Measurements from ENCODE around the gene BAG3.
"Not testable (repeated sequence)": the region's sequence is repeated elsewhere in the genome, so short reads cannot be mapped to it uniquely, and the experiment has no call there.

The BAG3 gene

DNA sequence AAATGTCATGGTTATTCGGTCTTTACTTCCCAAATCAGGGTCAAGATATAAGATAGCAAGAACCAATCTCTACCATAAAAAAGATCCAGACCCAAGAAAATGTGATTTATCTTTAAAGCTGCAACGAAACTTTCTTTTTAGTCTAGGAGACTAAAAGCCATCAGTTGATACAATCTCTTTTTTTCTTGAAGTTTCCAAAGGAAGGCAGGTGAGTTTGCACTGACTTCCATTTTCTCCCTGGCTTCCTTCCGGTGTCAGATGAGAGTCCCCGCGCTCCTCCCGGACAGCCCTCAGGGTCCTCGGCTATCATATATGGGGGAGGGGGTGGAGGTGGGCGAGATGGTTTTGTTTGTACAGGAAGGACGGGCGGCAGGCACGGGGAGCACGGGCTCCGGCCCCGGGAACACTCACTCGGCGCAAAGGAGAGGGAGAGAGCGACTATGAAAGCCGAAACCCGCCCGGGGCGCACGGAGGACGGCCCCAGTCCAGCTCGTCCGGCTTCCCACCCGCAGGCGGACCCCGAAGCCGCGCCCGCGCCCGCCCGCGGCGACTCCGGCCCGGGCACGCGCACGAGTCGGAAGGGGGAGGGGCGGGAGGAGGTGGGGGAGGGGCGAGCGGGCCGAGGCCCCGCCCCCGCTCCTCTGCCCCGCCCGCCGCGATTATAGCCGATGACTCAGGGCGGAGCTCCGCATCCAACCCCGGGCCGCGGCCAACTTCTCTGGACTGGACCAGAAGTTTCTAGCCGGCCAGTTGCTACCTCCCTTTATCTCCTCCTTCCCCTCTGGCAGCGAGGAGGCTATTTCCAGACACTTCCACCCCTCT, at the start of gene BAG3:
Gene BAG3 (plus strand): TSS at position 689 of the 822 bp plus-strand sequence. CDS start 296 bp downstream, outside the sequence.
- peak; percentile 93 for DNase-seq

DNA sequence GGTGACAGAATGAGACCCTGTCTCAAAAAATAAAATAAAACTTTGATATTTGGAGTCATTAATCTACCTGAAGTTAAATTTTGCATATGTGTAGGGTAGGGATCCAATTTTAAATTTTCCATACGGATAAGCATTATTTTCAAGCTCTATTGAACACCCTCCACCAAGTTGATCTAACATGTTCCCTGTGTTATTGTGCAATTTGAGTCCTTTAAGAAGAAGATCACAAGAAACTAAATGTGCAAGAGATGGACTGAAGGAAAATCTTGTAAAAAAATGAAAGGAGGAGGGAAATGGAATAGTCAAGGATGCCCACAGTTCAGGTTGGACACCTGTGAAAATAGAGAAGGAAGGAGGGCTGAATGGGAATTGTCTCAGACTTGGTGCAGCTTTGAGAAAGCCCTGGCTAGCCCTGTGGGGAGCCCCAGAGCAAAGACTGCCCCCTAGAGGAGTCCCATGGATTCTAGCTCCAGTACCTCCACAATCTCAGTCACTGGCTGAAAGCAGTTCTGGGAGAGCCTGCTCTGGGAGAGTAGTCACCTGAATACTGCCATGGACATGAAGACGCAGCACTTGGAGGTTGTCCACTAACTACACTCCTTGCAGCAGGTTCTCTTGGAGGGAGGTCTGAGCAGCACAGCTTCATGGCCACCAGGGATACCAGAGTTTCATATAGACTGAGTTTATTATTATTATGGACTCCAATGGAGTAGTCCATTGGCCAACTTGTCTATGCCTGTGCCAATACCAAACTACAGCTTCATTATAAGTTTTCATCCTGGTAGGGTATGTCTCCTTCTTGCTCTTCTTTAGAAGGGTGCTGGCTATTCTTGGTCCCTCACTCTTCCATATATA, 48.7 kb upstream of the BAG3 start:
- DNase-seq = peak; percentile 54

DNA sequence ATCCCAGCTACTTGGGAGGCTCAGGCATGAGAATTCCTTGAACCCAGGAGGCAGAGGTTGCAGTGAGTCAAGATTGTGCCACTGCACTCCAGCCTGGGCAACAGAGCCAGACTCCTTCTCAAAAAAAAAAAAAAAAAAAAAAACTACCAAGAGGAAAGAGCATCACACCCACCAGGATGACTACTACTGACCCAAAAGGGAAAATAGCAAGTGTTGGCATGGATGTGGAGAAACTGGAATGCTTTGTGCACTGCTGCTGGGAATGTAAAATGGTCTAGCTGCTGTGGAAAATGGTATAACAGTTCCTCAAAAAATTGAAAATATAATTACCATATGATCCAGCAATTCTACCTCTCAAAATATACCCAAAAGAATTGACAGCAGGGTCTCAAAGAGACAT, 46.7 kb upstream of the BAG3 start:
- DNase-seq = no peak

DNA sequence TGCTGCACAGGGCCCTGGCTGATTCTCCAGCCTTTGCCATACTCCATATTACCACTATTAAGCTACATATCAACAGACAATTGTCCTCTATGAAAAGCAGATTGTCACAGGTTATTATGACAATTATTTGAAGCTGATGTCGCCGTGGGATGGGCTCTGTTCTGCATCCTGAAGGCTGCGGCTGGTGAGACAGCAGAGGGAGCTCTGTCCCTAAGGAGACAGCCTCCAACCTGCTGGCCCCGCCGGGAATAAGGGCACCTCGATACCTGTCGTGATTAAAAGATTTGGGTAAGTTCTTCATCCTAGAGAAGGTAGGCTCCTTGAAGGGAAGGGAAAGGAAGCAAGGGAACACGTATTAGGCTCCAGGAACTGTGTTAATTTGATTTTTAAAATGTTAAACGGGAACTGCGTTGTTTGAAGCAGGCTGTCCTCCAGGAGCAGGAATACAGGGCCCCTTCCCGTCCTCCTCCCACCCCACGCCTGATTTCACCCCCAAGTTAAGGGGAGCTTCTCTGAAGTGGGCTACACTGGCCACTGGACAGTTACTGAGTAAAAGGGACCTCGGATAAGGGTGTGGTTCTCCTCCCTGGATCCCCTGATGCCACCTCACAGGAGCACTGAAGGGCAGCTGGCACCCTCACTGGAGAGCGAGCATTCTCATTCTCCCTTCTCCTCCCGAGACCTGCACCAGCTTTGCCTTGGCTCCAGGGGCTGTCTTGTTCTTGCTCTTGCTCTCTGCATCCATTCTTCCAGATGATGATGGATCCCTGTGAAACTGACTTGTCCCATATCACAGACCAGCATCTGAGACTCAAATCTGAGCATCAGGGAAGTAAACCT, 42.6 kb upstream of the BAG3 start:
- DNase-seq = peak; percentile 42

DNA sequence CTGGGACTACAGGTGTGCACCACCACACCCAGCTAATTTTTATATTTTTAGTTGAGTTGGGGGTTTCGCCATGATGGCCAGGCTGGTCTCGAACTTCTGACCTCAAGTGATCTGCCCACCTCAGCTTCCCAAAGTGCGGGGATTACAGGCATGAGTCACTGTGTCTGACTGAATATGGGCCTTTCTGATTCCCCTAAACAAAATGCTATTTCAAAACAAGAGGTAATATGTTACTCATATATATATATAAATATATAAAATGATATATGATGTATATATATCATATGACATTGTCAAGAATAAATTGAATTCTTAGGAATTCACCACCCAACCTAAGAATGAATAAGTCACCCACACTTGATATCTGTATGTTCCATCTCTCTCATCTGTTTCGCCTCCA, 41.7 kb upstream of the BAG3 start:
- no peak for DNase-seq

DNA sequence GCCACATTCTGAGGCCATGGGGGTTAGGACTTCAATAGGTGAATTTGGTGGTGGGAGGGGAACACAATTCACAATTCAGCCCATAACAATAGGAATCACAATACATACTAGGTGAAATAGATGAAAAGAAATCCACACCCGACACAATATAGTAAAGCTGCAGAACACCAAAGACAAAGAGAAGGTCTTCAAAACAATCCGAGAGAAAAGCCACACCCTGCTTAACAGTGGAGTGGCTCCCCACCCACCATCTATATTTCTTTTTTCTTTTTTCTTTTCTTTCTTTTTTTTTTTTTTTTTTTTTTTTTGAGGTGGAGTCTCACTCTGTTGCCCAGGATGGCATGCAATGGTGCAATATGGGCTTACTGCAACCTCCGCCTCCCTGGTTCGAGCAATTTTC, 39.7 kb upstream of the BAG3 start:
- DNase-seq = no peak

DNA sequence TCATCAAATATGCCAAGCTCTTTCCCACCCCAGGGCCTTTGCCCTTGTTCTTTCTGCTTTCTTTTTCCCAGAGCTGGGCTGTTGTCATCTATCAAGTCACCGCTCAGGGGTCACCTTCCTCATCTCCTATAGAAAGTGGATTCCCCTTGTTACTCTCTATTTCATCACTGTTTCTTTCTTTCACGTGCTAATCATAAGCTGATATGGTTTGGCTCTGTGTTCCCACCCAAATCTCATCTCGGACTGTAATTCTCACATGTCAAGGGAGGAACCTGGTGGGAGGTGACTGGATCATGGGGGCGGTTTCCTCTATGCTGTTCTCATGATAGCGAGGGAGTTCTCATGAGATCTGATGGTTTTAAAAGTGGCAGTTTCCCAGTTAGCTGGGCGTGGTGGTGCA, 37.4 kb upstream of the BAG3 start:
- DNase-seq = peak; percentile 83

DNA sequence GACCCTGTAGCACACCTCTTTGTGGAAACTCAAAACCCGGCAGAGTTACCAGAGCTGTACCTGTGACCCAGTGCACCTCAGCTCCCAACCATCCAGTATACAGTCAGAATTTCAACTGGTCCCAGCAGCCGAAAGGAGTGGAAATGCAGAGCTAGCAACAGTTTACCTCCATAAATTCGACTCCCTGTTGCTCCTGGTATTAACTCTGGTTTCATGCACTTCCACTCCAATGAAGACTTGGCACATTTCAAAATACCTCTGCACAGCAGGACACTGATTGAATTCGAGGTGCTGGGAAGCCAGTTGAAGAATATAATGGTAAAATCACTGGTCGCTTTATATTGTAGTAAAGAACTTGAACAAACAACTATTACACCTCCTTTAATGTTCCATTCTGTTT, 36.5 kb upstream of the BAG3 start:
- no peak for DNase-seq

DNA sequence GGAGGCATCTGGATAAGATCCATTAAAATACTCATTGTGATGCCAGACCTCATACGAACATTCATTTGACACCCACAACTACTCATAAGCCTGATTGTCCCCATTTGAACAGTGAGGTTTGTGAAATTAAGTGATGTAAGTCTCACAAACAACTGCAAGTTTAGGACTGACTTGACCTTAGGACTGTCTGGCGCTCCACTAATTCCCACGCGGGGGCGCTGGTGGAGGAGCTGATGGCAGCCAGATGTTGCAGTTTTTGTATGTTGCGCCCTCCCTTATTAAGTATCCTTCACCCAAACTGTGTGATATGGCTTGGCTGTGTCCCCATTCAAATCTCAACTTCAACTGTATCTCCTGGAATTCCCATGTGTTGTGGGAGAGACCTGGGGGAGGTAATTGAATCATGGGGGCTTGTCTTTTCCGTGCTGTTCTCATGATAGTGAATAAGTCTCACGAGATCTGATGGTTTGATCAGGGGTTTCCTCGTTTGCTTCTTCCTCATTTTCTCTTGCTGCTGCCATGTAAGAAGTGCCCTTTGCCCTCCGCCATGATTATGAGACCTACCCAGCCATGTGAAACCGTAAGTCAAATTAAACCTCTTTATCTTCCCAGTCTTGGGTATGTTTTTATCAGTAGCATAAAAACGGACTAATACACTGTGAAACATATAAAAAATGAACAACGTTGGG, 34.2 kb upstream of the BAG3 start:
- DNase-seq = peak; percentile 70

DNA sequence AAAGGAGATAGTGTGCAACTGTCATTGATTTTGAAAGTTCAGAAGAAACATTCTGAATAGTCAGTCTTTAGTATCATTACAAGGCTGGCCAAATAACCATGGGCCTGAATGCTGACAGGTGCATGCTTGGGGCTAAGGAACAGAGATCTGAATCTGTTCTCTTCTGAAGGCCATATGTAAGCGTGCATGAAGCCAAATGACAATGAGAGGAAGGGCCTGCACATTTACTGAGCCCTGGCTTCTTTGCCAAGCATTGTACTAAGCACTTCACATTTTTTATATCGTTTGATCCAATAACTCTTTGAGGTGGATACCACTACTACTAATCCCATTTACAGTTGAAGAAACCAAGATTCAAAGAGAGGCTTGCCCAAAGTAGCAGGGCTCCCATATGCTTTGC, 32.0 kb upstream of the BAG3 start:
- no peak for DNase-seq

DNA sequence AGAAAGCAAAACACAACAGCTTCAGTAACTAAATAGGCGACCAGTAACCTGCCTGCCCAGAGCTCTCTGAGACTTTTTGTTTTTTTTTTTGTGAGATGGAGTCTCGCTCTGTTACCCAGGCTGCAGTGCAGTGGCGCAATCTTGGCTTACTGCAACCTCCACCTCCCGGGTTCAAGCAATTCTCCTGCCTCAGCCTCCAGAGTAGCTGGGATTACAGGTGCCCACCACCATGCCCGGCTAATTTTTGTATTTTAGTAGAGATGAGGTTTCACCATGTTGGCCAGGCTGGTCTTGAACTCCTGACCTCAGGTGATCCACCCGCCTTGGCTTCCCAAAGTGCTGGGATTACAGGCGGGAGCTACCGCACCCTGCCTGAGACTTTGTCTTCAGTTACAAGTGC, 31.4 kb upstream of the BAG3 start:
- DNase-seq = not testable (repeated sequence)

DNA sequence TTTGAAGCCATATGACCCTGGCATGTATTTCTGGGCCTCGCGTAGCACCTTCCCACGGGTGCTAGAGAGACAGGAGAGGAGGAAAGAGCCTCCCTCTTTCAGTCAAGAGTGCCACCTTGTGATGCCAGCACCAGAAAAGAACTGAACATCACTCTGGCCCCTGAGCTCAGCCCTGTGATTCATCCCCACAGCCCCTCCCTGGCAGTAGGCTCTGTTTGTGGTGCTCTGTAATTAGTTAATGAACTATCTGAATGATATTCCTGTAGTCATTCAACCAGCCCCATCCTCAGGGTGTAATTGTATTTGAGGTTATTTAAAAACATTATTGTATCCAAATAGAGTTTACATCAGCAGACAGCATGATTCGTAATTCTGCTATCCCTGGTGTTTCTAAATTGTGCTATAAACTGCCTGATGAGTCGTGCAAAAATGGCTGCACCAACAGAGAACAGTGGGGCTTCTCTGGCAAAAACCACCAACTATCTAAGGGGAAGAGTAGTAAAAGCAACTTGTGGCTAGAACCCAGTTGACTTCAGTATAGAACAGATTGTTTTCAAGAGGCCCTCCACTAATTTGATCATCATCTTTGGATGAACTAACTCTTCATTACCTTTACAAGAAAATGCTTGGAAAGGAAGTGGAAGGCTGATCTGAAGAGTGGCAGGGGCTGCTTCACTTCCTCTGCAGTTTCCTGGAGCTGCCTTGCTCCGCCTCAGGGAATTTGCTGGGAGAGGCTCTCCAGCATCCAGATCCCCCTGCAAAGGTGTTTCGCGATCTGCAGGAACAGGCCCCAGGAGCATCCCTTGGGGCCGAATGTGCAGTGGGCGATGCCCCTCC, 30.7 kb upstream of the BAG3 start:
- DNase-seq = peak; percentile 25

DNA sequence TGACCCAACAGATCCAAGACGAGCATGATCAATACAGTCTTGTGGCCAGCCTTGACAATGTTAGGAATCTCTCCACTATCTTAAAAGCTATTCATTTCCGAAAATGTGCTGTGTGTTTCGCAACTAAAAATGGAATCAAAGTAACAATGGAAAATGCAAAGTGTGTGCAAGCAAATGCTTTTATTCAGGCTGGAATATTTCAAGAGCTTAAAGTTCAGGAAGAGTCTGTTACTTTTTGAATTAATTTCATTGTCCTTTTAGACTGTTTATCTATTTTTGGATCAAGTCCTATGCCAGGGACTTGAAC, 30.1 kb upstream of the BAG3 start:
- DNase-seq = no peak

DNA sequence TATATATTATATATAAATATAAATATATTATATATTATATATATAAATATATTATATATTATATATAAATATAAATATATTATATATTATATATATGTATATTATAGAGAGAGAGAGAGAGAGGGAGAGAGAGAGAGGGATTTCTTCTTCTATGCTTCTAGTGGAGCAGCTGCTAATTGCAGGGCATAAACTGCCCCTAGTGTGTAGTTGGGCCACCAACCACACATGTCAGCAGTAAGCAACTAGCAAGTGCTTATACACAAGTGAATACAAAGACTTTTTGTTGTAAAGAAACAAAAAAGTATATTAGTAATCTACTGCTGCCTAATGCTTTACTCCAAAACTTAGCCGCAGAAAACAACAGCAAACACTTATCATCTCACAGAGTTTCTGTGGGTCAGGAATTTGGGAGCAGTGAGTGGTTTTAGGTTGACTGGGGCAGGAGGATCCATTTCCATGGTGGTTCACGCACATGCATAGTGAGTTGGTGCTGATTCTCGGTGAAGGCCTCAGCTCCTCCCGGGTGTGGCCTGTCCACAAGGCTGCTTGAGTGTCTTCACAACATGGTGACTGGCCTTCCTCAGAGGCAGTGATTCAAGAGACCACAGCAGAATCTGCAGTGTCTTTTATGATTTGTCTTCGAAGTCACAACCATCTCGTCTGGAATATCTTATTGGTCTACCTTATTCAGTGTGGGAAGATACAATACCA, 25.5 kb upstream of the BAG3 start:
- DNase-seq = no peak

DNA sequence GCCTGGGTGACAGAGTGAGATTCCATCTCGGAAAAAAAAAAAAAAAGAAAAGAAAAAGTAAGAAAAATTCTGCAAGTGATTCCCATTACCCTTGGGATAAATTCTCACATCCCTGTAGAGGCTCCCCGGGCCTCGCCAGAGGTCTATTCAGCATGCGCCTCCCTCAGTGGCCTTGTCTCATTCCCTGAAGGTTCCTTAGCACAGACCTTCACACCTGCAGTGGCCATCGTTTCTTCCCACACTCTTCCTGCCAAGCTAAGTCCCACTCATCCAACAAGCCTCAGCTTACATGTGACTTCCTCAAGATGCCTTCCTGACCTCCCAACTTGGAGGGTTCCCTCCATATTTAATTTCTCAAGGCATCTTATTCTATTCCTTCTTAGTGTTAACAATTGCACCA, 20.9 kb upstream of the BAG3 start:
- DNase-seq = no peak

DNA sequence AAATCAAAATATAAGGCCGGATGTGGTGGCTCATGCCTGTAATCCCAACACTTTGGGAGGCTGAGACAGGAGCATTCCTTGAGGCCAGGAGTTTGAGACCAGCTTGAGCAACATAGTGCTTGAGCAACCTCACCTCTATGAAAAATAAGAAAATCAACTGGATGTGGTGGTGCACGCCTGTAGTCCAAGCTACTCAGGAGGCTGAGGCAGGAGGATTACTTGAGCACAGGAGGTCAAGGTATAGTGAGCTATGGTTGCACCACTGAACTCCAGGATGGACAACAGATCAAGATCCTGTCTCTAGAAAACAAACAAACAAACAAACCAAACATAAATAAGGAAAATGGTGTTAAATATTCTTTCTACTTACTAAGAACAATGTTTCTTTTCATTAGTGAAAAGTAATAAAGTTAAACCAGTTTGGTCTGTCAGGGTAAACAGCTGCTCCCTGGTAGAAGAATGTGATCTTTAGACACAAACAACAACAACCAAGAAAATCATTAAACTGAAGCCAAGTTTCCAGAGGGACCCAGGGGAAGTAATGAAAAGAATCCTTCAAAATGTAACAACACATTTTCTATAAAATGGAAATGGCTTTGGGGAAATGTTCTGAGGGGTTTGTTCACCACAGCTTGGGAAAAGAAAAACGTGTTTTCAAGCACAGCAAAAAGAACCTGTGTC, 17.5 kb upstream of the BAG3 start:
- DNase-seq = no peak

DNA sequence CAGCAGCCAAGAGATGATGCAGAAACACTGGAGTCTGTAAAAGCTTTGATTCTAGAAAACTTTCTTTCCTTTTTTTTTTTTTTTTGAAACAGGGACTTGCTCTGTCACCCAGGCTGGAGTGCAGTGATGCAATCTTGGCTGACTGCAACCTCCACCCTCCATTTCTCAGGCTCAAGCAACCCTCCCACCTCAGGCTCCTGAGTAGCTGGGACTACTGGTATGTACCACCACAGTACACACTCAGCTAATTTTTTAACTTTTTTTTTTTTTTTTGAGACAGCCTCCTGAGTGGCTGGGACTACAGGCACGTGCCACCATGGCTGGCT, 17.0 kb upstream of the BAG3 start:
- peak; percentile 61 for DNase-seq

DNA sequence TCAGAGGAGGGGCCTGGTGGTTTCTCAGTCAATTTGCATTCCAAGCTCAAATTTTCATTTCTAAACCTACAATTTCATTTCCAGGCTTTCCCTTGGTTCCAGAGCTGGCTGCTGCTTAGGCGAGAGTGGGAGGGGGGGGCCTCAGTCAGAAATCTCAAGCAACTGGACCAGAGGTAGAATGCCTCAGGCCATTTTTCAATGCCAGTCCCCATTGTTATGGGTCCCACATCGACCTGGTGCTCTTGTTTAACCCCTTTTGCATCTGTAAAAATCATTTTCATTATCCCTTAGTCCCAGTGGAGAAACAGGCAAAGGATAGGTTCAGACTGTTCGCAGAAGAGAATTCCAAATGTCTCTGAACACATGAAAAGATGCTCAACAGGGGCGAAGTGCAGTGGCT, 13.5 kb upstream of the BAG3 start:
- no peak for DNase-seq

DNA sequence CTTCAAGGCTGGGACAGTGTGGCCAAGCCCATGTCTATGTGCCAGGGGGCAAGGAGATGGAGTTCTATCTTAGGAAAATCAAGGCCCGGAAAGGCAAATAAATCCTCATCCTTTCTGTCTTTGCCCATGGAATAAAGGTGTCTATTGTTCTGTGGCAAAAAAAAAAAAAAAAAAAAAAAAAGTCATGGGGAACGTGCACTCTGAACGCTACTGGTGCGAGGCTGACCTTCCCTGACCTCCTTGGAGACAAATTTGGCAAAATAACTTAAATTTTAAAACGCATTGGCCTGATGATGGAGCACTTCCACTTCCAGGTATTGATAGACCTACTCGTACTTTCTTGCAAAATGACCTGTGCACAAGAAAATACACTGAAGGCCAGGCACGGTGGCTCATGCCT, 12.2 kb upstream of the BAG3 start:
- no peak for DNase-seq

DNA sequence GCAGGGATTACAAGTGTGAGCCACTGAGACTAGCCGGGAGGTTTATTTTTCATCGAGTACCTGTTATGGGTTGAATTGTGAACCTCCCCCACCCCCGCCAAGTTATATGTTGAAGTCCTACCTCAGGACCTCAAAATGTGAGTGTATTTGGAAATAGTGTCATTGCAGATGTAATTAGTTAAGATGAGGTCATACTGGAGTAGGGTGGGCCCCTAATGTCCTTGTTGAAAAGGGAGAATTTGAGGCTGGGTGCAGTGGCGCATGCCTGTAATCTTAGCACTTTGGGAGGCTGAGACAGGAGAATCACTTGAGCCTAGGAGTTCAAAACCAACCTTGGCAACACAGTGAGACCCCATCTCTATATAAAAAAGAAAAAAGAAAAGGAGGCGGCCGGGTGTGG, 10.8 kb upstream of the BAG3 start:
- no peak for DNase-seq

Data from inflammatory macrophage treated with lipopolysaccharide for 4 hours (primary cell).